ENCODE data around the gene NUP42.

DNA sequence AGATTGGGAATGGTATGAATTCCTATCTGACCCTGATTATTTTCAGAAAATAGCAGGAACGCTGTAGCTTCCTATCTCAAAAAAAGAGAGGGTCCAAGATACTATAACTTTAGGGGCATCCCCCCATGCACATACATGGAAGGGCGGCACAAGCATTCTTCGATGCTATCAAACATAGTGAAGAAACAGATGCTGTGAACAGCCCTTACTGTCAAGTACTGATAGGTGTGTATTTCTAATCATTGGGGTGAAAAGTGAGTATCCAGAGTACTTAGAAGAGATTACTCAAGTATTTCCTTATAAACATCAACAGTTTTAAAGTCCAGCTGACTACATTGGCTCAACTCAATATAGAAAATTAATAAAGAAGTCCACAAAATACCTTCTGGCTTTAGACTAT is 17.0 kb upstream of the NUP42 start:
- TF ChIP-seq NR3C1 (CRISPR knock-in tag; IDR thresholded peaks at IDR 0.05) (no peak), CTCF (IDR thresholded peaks at IDR 0.05 in 2 of 3, conservative IDR thresholded peaks at IDR 0.05 in 1 of 3; ENCODE audit: insufficient read depth in 2 of 3, low read depth in 1 of 3, low read length in 3 of 3) (no peak), HNRNPH1 (optimal IDR thresholded peaks at IDR 0.05; ENCODE audit: low read depth, low read length) (no peak), NONO (IDR thresholded peaks at IDR 0.05; ENCODE audit: low read depth in 2 of 2, low read length in 1 of 2) (no peak), POLR2A (conservative IDR thresholded peaks at IDR 0.05) (no peak)
